DND-41 (cell line): Measurements from ENCODE around the gene BSND.

Source experiments
- EZH2 ChIP-seq: IDR thresholded peaks from 3 replicates; pipeline ENCODE4 v1.6.1; 2012; ENCODE audit warnings: borderline replicate concordance, low read depth, mild to moderate bottlenecking, moderate library complexity, low read length, inconsistent platforms; ENCODE audit not compliant: severe bottlenecking
- TF ChIP-seq, protein P1 (sequence below): IDR thresholded peaks from 2 replicates; pipeline ENCODE4 v1.5.1; 2012; ENCODE audit warnings: borderline replicate concordance, low read length, moderate library complexity, mild to moderate bottlenecking; ENCODE audit not compliant: poor library complexity, severe bottlenecking; ENCODE audit errors: extremely low read depth

DNA sequence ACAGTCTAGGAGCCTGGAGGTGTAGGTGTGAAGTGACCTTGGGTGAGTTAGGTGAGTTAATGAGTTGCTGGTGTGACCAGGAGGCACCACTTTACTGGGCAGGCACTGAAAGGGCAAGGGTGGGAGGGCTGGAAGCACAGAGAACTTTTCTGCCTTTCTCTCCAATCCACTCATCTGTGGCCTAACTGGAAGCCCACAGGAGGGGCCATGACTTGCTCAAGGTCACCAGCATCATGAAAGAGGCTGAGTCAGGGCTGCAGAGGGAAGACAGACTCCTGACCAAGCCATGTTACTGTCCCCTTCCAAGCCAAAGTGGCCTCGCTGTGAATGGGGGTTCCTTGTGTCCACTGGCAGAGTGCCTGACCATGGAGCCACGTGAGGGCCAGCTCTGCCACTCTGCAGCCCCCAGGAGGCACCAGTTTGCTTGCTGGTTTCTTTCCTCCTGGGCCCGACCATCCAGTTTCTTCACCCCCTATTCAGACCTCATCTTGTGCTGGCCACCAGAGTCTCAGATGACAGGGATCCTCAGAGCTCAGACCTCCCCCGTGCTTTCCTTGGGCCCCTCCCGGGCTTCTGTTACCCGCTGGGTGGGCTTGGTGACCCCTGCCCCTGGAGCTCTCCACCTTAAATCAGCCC, 4.3 kb upstream of the BSND start:
- TF ChIP-seq, protein P1, sequence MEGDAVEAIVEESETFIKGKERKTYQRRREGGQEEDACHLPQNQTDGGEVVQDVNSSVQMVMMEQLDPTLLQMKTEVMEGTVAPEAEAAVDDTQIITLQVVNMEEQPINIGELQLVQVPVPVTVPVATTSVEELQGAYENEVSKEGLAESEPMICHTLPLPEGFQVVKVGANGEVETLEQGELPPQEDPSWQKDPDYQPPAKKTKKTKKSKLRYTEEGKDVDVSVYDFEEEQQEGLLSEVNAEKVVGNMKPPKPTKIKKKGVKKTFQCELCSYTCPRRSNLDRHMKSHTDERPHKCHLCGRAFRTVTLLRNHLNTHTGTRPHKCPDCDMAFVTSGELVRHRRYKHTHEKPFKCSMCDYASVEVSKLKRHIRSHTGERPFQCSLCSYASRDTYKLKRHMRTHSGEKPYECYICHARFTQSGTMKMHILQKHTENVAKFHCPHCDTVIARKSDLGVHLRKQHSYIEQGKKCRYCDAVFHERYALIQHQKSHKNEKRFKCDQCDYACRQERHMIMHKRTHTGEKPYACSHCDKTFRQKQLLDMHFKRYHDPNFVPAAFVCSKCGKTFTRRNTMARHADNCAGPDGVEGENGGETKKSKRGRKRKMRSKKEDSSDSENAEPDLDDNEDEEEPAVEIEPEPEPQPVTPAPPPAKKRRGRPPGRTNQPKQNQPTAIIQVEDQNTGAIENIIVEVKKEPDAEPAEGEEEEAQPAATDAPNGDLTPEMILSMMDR, result no peak
- no peak for TF ChIP-seq EZH2
